Neural crest cell (in vitro differentiated cells): Measurements from ENCODE around the gene MAK. TPM values are rescaled to one million over a fixed set of nuclear protein-coding genes. Genes with fewer than 3 reads are reported as not detected.

Source experiments
- DNase-seq: peaks from one replicate; pipeline ENCODE4 v3.0.0; 2021; ENCODE audit warnings: low read depth, mixed read lengths, low spot score
- H3K27ac Mint-ChIP-seq: one replicate; pipeline ENCODE4 v1.8.0; 2021; ENCODE audit warnings: mild to moderate bottlenecking, mixed read lengths; ENCODE audit not compliant: unreplicated experiment
- H3K27me3 Mint-ChIP-seq: 2 replicates; pipeline ENCODE4 v1.8.0; 2021; ENCODE audit warnings: low read depth, mild to moderate bottlenecking, mixed read lengths
- H3K36me3 Mint-ChIP-seq: 2 replicates; pipeline ENCODE4 v1.8.0; 2021; ENCODE audit warnings: low read depth, mild to moderate bottlenecking, mixed read lengths
- H3K4me1 Mint-ChIP-seq: 2 replicates; pipeline ENCODE4 v1.8.0; 2021; ENCODE audit warnings: mixed read lengths
- H3K4me3 Mint-ChIP-seq: one replicate; pipeline ENCODE4 v1.8.0; 2021; ENCODE audit warnings: mild to moderate bottlenecking, mixed read lengths
- H3K9me3 Mint-ChIP-seq: 2 replicates; pipeline ENCODE4 v1.8.0; 2021; ENCODE audit warnings: mixed read lengths
- CTCF ChIP-seq: fragments of 200-600 bp; sonication (generic); conservative IDR thresholded peaks from 2 replicates; pipeline ENCODE4 v1.5.0; 2021; ENCODE audit warnings: antibody characterized with exemption, mild to moderate bottlenecking
- total RNA-seq: library from RNA; stranded (reverse); gene quantifications from 2 replicates; pipeline ENCODE4 v1.2.1, GENCODE V29; 2021

MAK gene
- total RNA-seq, 1 donor from 2014 or later: 0.93 TPM

GRCh38 chr6:10771371-10771894 lies 66.9 kb downstream of the MAK start:
- no peaks in the 10 kb centered on the region for H3K27me3 Mint-ChIP-seq
- no peak overlapping the region for H3K4me3 Mint-ChIP-seq
- peaks cover 11% of the 10 kb centered on the region for H3K36me3 Mint-ChIP-seq
- no peaks in the 10 kb centered on the region for H3K9me3 Mint-ChIP-seq
- peaks cover 2% of the 10 kb centered on the region for H3K4me1 Mint-ChIP-seq
- no peak for DNase-seq
- no peak for TF ChIP-seq CTCF
- H3K27ac Mint-ChIP-seq: no peak overlapping the region

GRCh38 chr6:10769419-10769818 lies 68.9 kb downstream of the MAK start:
- TF ChIP-seq CTCF: no peak
- no peaks in the 10 kb centered on the region for H3K27me3 Mint-ChIP-seq
- no peaks in the 10 kb centered on the region for H3K9me3 Mint-ChIP-seq

GRCh38 chr6:10763006-10763405 lies 75.3 kb downstream of the MAK start:
- TF ChIP-seq CTCF: no peak
- no peak overlapping the region for H3K4me3 Mint-ChIP-seq

More at GRCh38 chr6:10769419-10769818, 68.9 kb downstream of the MAK start:
- Mint-ChIP-seq H3K4me3 (no peak overlapping the region), H3K4me1 (peaks cover 4% of the 10 kb centered on the region), H3K27ac (no peak overlapping the region), H3K36me3 (peaks cover 5% of the 10 kb centered on the region)
- no peak for DNase-seq

GRCh38 chr6:10759884-10760329 lies 78.4 kb downstream of the MAK start:
- Mint-ChIP-seq H3K9me3 (peaks cover 4% of the 10 kb centered on the region), H3K4me1 (peaks cover 14% of the 10 kb centered on the region), H3K4me3 (no peak overlapping the region), H3K27me3 (no peaks in the 10 kb centered on the region), H3K36me3 (peaks cover 37% of the 10 kb centered on the region), H3K27ac (no peak overlapping the region)
- no peak for TF ChIP-seq CTCF
- DNase-seq: no peak

More at GRCh38 chr6:10763006-10763405, 75.3 kb downstream of the MAK start:
- Mint-ChIP-seq H3K36me3 (peaks cover 20% of the 10 kb centered on the region), H3K4me1 (peaks cover 19% of the 10 kb centered on the region), H3K27ac (no peak overlapping the region), H3K9me3 (peaks cover 4% of the 10 kb centered on the region), H3K27me3 (no peaks in the 10 kb centered on the region)
- DNase-seq: no peak

- no peak overlapping the region for H3K27ac Mint-ChIP-seq
- H3K27me3 Mint-ChIP-seq: no peaks in the 10 kb centered on the region
- H3K4me3 Mint-ChIP-seq: no peak overlapping the region
- H3K4me1 Mint-ChIP-seq: peaks cover 14% of the 10 kb centered on the region
- H3K36me3 Mint-ChIP-seq: peaks cover 41% of the 10 kb centered on the region
- peak; percentile 73 for TF ChIP-seq CTCF
- H3K9me3 Mint-ChIP-seq: peaks cover 4% of the 10 kb centered on the region
- DNase-seq: no peak
Observed at GRCh38 chr6:10759312-10759839, 79.0 kb downstream of the MAK start.
